Measurements from ENCODE around the gene PRXL2B. TPM values are rescaled to one million over a fixed set of nuclear protein-coding genes. Genes with fewer than 3 reads are reported as not detected.
"Not testable (repeated sequence)": the region's sequence is repeated elsewhere in the genome, so short reads cannot be mapped to it uniquely, and the experiment has no call there.

The PRXL2B gene
- total RNA-seq, 2 experiments from 2014 or later: 42.2 to 43.2 TPM

DNA sequence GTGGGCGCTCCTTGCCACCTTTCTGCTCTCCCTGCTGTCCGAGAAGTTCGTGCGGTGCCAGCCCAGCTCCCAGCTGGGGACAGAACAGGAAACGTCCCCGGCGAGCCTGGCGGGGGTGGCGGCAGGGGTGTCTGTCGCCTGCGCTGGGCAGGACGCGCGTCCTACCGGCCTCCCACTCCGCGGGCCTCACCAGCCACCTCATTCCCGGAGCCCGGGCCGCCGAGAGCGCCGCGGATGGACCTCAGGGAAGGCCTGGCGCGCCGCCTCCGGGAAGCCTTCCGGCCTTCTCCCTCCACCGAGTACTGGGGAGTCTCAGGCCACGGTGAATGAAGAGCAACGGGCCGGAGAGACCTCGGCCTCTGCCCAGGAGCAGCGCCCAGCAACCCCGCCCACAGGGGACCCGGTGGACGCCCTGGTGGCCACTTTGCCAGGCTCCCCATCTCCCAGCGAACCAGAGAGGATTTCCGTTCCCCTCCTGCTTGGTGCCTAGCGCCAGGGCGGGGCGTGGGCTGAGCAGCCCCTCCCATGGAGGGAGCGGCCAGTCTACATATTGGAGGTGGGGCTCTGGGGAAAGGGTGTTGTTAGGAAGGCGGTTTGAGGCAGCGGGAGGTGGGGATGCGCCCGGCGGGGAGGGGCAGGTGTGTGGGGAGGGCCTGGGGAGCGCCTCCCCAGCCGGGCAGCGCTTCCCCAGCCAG is 39.9 kb upstream of the PRXL2B start:
- Mint-ChIP-seq H3K4me1 (peaks cover 24% of the 10 kb centered on the region), H3K27me3 (no peaks in the 10 kb centered on the region), H3K4me3 (peak overlapping the region; percentile 83), H3K36me3 (peaks cover 1% of the 10 kb centered on the region), H3K27ac (peak overlapping the region; percentile 97), H3K9me3 (no peaks in the 10 kb centered on the region)
- DNase-seq: peak; percentile 90

GRCh38 chr1:2547210-2548067 is 39.1 kb upstream of the PRXL2B start:
- H3K27ac Mint-ChIP-seq: peak overlapping the region; percentile 97
- H3K4me1 Mint-ChIP-seq: peaks cover 24% of the 10 kb centered on the region
- H3K4me3 Mint-ChIP-seq: peak overlapping the region; percentile 83
- H3K36me3 Mint-ChIP-seq: peaks cover 1% of the 10 kb centered on the region
- DNase-seq: peak; percentile 81
- no peaks in the 10 kb centered on the region for H3K9me3 Mint-ChIP-seq
- H3K27me3 Mint-ChIP-seq: no peaks in the 10 kb centered on the region

DNA sequence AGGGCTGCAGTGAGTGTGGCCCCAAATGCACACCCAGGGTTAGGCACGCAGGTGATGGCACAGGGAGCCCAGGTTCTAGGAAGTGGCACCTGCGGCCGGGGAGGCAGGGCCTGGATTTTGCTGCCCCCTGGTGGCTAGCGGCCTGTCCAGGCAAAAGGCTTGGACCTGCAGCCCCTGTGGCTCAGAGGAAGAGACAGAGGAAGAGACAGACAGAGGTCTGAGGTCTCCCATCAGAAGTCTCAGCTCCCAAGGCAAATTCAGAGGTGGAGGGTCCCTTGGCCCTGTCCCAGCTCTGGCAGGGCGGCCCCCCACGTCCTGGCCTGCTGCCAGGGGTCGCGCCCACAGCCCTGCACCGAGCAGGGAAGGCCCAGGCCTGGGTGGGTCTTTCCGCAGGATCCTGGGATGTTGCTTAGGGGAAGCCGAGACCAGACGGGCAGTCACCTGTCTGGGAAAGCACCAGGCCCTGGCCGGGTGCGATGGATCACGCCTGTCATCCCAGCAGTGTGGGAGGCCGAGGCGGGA is 38.4 kb upstream of the PRXL2B start:
- peak overlapping the region; percentile 83 for H3K4me3 Mint-ChIP-seq
- peaks cover 1% of the 10 kb centered on the region for H3K36me3 Mint-ChIP-seq
- peaks cover 24% of the 10 kb centered on the region for H3K4me1 Mint-ChIP-seq
- DNase-seq: peak; percentile 87
- H3K27ac Mint-ChIP-seq: peak overlapping the region; percentile 97
- H3K9me3 Mint-ChIP-seq: no peaks in the 10 kb centered on the region
- no peaks in the 10 kb centered on the region for H3K27me3 Mint-ChIP-seq

DNA sequence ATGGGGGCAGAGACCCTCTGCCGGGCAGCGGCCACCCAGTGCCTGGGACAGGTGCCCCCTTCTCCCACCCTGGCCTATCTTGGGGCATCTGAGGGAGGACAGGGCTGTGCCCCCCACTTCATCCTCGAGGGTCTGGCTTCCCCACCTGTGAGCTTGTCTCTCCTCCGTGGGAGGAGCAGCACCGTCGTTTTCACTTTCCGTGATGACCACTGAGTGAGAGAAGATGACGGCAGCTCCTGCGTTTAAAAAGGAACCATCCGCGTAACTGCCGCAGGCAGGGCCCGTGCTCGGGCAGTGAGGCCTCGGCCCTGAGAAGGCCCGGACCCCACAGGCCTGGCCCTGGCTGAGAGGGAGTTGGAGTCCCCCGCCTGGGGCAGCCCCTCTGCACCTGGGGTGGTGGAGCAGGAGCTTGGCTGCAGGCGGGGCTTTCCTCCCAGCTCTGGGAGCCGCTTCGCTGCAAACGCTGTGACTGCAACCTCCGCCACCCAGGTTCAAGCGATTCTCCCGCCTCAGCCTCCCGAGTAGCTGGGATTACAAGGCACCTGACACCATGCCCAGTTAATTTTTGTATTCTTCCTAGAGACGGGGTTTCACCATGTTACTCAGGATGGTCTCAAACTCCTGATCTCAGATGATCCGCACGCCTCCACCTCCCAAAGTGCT is 37.1 kb upstream of the PRXL2B start:
- H3K9me3 Mint-ChIP-seq, DNase-seq, H3K27me3 Mint-ChIP-seq, H3K36me3 Mint-ChIP-seq: not testable (repeated sequence)
- H3K27ac Mint-ChIP-seq: peak overlapping the region; percentile 97
- H3K4me1 Mint-ChIP-seq: peaks cover 24% of the 10 kb centered on the region
- H3K4me3 Mint-ChIP-seq: peak overlapping the region; percentile 83

- H3K27ac Mint-ChIP-seq, H3K36me3 Mint-ChIP-seq, H3K9me3 Mint-ChIP-seq, H3K4me3 Mint-ChIP-seq, H3K27me3 Mint-ChIP-seq, DNase-seq: not testable (repeated sequence)
- H3K4me1 Mint-ChIP-seq: peaks cover 27% of the 10 kb centered on the region
Measured at GRCh38 chr1:2550309-2550861, 36.2 kb upstream of the PRXL2B start.

DNA sequence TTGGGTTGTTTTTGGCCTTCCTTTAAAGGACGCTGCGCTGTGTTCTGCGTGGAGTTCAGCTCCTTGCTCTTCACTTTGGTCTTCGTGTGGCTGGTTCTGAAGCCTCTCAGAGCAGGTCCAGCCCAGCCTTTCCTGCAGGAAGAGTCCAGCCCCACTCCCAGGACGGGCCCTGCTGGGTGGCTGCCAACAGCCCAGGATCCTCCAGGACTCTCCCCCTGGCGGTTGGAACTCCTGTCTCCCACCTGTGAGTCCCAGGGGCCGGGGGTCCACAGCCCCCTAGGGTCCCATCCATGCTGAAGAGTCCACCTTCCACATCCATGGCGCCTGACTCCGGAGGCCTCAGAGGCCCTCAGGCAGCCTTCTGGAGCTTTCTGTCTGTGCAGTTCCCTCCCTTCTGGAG is 35.0 kb upstream of the PRXL2B start:
- Mint-ChIP-seq H3K27ac (peak overlapping the region; percentile 74), H3K4me1 (peaks cover 33% of the 10 kb centered on the region)
- not testable (repeated sequence) for H3K36me3 Mint-ChIP-seq, H3K4me3 Mint-ChIP-seq, H3K9me3 Mint-ChIP-seq, H3K27me3 Mint-ChIP-seq, DNase-seq

- Mint-ChIP-seq H3K27me3 (no peaks in the 10 kb centered on the region), H3K36me3 (peaks cover 4% of the 10 kb centered on the region), H3K9me3 (no peaks in the 10 kb centered on the region), H3K4me1 (peaks cover 34% of the 10 kb centered on the region), H3K4me3 (no peak overlapping the region), H3K27ac (no peak overlapping the region)
- no peak for DNase-seq
Measured at GRCh38 chr1:2552189-2552588, 34.4 kb upstream of the PRXL2B start.

DNA sequence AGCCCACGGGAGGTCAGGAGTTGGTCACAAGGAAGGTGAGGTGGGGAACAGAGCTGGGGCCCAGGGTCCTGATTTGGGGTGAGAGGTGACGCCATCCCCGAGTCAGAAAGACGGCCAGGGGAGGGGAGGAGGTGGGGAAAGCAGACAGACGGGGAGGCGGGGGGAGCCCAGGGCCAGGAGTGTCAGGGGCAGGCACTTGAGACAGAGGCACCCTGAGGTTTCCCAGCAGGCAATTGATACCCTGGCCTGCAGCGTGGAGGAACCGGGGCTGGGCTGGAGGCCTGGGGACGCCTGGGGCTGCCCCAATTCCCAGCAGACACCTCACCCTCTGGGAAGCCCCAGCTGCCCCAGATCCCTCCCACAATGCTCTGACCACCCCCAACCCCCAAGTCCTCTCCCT is 33.5 kb upstream of the PRXL2B start:
- H3K9me3 Mint-ChIP-seq, DNase-seq, H3K27me3 Mint-ChIP-seq, H3K4me3 Mint-ChIP-seq, H3K27ac Mint-ChIP-seq, H3K36me3 Mint-ChIP-seq: not testable (repeated sequence)
- H3K4me1 Mint-ChIP-seq: peaks cover 34% of the 10 kb centered on the region

- Mint-ChIP-seq H3K27ac (peak overlapping the region; percentile 99), H3K36me3 (peaks cover 8% of the 10 kb centered on the region), H3K4me1 (peaks cover 33% of the 10 kb centered on the region), H3K4me3 (peak overlapping the region; percentile 96), H3K9me3 (no peaks in the 10 kb centered on the region), H3K27me3 (no peaks in the 10 kb centered on the region)
- DNase-seq: no peak
Measured at GRCh38 chr1:2553871-2554620, 32.5 kb upstream of the PRXL2B start.

DNA sequence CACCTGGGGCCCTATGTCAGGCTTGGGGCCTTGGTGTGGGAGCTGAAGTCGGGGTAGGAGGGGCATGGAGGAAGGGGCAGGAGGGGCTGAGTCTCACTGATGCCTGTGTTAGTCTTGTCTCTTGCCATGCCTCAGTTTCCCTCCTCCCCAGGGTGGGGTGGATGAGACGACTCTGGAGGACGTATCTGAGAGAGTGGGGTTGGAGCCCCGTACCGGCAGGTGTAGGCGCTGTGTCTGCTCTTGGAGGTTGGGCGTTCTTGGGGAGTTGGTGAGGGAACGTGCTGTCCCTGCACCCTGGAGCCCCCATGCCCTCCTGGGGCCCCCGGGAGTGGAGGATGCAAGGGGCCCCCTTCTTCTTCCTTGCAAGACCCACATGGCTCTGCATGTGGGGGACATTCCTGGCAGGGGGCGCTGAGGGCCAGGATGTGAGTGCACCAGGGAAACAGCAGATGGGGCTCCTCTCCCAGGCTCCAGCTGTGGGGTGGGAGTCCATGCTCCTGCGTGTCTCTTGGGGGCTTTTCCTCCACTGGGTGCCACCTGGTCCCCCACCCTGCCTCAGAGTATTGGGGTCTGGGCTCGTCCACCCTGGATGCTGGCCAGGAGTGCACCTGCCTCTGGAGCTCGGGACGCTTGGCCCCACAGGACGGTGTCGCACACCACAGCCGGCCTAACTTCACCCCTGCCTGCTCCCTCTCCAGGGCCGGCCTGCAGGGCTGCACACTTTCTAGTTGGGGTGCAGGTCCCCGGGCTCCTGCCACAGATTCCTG is 31.8 kb upstream of the PRXL2B start:
- Mint-ChIP-seq H3K4me1 (peaks cover 27% of the 10 kb centered on the region), H3K27ac (peak overlapping the region; percentile 99), H3K9me3 (no peaks in the 10 kb centered on the region), H3K4me3 (peak overlapping the region; percentile 96), H3K27me3 (no peaks in the 10 kb centered on the region), H3K36me3 (peaks cover 8% of the 10 kb centered on the region)
- DNase-seq: peak; percentile 70

DNA sequence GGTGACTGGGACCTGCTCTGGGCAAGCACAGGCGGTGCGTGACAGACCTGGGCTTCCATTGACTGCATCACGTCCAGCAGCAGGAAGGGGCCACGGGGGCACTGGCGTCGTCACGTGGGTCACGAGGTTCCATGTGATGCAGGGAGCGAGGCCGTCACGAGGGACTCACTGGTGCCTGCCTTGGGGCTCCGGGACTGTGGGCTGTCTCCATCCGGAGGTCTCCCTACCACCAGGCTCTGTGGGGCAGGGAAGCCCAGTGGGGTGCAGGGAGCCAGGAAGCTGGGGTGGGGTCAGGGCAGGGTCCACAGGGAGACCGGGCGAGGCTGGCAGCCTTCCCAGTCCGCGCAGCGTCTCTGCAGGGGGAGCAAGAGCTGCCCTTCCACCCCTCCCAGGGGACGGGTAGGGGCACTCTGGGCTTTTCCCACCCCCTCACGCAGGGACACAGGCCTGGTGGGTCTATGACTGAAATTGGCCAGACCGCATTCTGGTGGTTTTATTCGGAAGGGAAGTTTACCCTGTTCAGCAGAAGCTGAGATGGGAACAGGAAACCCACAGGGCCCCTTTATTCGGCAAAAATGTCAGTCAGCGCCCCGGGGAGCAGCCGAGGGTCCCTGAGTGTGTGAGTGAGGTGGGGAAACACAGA is 30.8 kb upstream of the PRXL2B start:
- no peaks in the 10 kb centered on the region for H3K27me3 Mint-ChIP-seq
- peaks cover 7% of the 10 kb centered on the region for H3K36me3 Mint-ChIP-seq
- no peaks in the 10 kb centered on the region for H3K9me3 Mint-ChIP-seq
- H3K27ac Mint-ChIP-seq: peak overlapping the region; percentile 99
- DNase-seq: peak; percentile 86
- peaks cover 24% of the 10 kb centered on the region for H3K4me1 Mint-ChIP-seq
- peak overlapping the region; percentile 96 for H3K4me3 Mint-ChIP-seq

DNA sequence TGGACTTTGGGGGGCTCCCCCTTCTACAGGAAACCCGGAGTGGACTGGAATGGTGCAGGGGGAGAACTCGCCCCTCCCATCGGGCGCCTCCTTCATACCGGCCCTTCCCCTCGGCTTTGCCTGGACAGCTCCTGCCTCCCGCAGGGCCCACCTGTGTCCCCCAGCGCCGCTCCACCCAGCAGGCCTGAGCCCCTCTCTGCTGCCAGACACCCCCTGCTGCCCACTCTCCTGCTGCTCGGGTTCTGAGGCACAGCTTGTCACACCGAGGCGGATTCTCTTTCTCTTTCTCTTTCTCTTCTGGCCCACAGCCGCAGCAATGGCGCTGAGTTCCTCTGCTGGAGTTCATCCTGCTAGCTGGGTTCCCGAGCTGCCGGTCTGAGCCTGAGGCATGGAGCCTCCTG is 30.3 kb upstream of the PRXL2B start, which contains the start of gene TNFRSF14:
Gene TNFRSF14, plus strand, starts transcription at position 95 of the 401 bp plus-strand sequence. Its CDS starts 294 bp downstream, at position 389.
- DNase-seq: peak; percentile 82
- Mint-ChIP-seq H3K27ac (peak within 1 kb of the TSS; percentile 99), H3K27me3 (no peaks in the 10 kb centered on the region), H3K36me3 (peaks cover 8% of the 10 kb centered on the region), H3K4me3 (peak within 1 kb of the TSS; percentile 96), H3K4me1 (peaks cover 22% of the 10 kb centered on the region), H3K9me3 (no peaks in the 10 kb centered on the region)
